Spleen (tissue), 11 donors: ENCODE measurements around the gene ZDHHC9. TPM values are rescaled to one million over a fixed set of nuclear protein-coding genes. Genes with fewer than 3 reads are reported as not detected.

Experiments
- DNase-seq: peaks from one replicate; pipeline ENCODE4 v3.0.0-alpha.2; 2020
- H3K27ac ChIP-seq, 8 donors: fragments of 200-600 bp; sonication (generic) in 7 of 8; 1 replicate in 4 of 8; 2 replicates in 4 of 8; pipeline versions ENCODE4 v1.5.0 to v1.8.0; 2016 to 2021; ENCODE audit warnings: inconsistent platforms in 4 of 8, mild to moderate bottlenecking in 4 of 8, moderate library complexity in 1 of 8
- H3K27me3 ChIP-seq, 7 donors: fragments of 200-600 bp; sonication (generic) in 6 of 7; replicated peaks in 1 of 7; 1 replicate in 4 of 7; 2 replicates in 3 of 7; pipeline versions ENCODE4 v1.5.0 to v1.8.0; 2016 to 2021; ENCODE audit warnings: inconsistent platforms in 3 of 7, mild to moderate bottlenecking in 1 of 7
- H3K36me3 ChIP-seq, 6 donors: fragments of 200-600 bp; sonication (generic) in 5 of 6; 1 replicate in 4 of 6; 2 replicates in 2 of 6; pipeline versions ENCODE4 v1.5.0 to v1.8.0; 2016 to 2021; ENCODE audit warnings: inconsistent platforms in 2 of 6
- H3K4me1 ChIP-seq, 6 donors: fragments of 200-600 bp; sonication (generic) in 5 of 6; 1 replicate in 3 of 6; 2 replicates in 3 of 6; pipeline versions ENCODE4 v1.5.0 to v1.8.0; 2016 to 2021; ENCODE audit warnings: inconsistent platforms in 3 of 6
- H3K4me3 ChIP-seq, 8 donors: fragments of 200-600 bp; sonication (generic) in 7 of 8; 1 replicate in 4 of 8; 2 replicates in 4 of 8; pipeline versions ENCODE4 v1.5.0 to v1.8.0; 2016 to 2021; ENCODE audit warnings: inconsistent platforms in 4 of 8, mild to moderate bottlenecking in 4 of 8, moderate library complexity in 2 of 8
- H3K9me3 ChIP-seq, 8 donors: fragments of 200-600 bp; sonication (generic) in 7 of 8; 1 replicate in 4 of 8; 2 replicates in 4 of 8; pipeline versions ENCODE4 v1.5.0 to v1.8.0; 2016 to 2021; ENCODE audit warnings: inconsistent platforms in 4 of 8
- CTCF ChIP-seq, 11 experiments: fragments of 200-600 bp in 7 of 11; fragments of 450-650 bp in 4 of 11; sonication (generic) in 4 of 11; IDR thresholded peaks in 8 of 11; conservative IDR thresholded peaks in 3 of 11; 1 replicate in 7 of 11; 2 replicates in 4 of 11; pipeline versions ENCODE4 v1.4.0 to v1.8.0; 2016 to 2021; ENCODE audit warnings: antibody characterized with exemption in 11 of 11, inconsistent platforms in 4 of 11, mild to moderate bottlenecking in 1 of 11
- POLR2A ChIP-seq, 3 donors: fragments of 450-650 bp; IDR thresholded peaks; one replicate each; pipeline ENCODE4 v1.5.1; 2017; ENCODE audit warnings: antibody characterized with exemption in 3 of 3, mild to moderate bottlenecking in 1 of 3
- POLR2AphosphoS5 ChIP-seq, 3 donors: sonication (generic); formaldehyde crosslinking; IDR thresholded peaks; one replicate each; pipeline ENCODE4 v1.5.1; 2017; ENCODE audit warnings: antibody characterized with exemption in 3 of 3
- WGBS, 5 donors: extraction: QIAGEN DNeasy Blood & Tissue Kit in 3 of 5; methylation state at CpG; one replicate each; pipeline versions ENCODE4 v1.1.5 to v1.1.7; 2013 to 2018; 5-methylcytosine and 5-hydroxymethylcytosine counted together
- intact Hi-C: fragments of 100-400 bp; cut with DNase I; formaldehyde crosslinking; loops from one replicate; pipeline ENCODE4 v1.15.0; 2023; ENCODE audit warnings: low total_unique reads
- polyA plus RNA-seq, 3 donors: library from polyadenylated mRNA; stranded (reverse); fragments of 200-250 nt; gene quantifications; one replicate each; pipeline ENCODE4 v1.2.1, GENCODE V29; 2013
- total RNA-seq, 7 donors: library from RNA; depleted of rRNA in 3 of 7; stranded (reverse); fragments of >200 nt in 3 of 7; fragmentation: NEBNext Ultra II Directional in 4 of 7; extraction: Animal tissue kit (Norgen Biotek cat#: 25700) in 4 of 7; gene quantifications; one replicate each; pipeline versions ENCODE4 v1.1.0 to v1.2.1, GENCODE V29; 2016 to 2021
- donor health status: healthy with polysubstance abuse.
- donor health status: DM: no; HTN: no; CAD: no; lungs with moderate emphysema.
- donor health status: DM: no; HTN: no; CAD: no.
- donor health status: Bipolar disorder and iron deficiency.
- donor health status: healthy.
- donor health status: DM: no; HTN: no; CAD: no.
- donor health status: DM: yes; HTN: yes; CAD: no.

ZDHHC9 gene
- total and polyA plus RNA-seq, 10 donors = 1.2 to 9.2 (median 5.2) TPM

- Histone ChIP-seq H3K9me3 (no peaks in the 10 kb centered on the region), H3K4me1 (peaks cover 6 to 62% (median 52%) of the 10 kb centered on the region in 6 donors), H3K27ac (peak overlapping the region in 7 of 8 donors; percentile 49 to 83 (median 70)), H3K27me3 (no peaks in the 10 kb centered on the region), H3K4me3 (peak overlapping the region in 1 of 8 donors; percentile 38), H3K36me3 (no peaks in the 10 kb centered on the region)
- DNase-seq = peak; percentile 77
- 36 to 63% (median 63%) methylated on average over 3 to 9 of the region's 9 CpGs for WGBS, 5 donors
- intact Hi-C loops = no loop called here
- TF ChIP-seq CTCF (IDR thresholded peaks at IDR 0.05 in 8 of 11, conservative IDR thresholded peaks at IDR 0.05 in 3 of 11) = no peak
- no peak for TF ChIP-seq POLR2A (IDR thresholded peaks at IDR 0.05)
- no peak for TF ChIP-seq POLR2AphosphoS5 (IDR thresholded peaks at IDR 0.05)
These were observed 83.5 kb downstream of the ZDHHC9 start for GRCh38 chrX:129760155-129760554.

GRCh38 chrX:129759576-129760061, 84.1 kb downstream of the ZDHHC9 start:
- peak overlapping the region; percentile 49 to 83 (median 70) for H3K27ac ChIP-seq
- peak overlapping the region in 1 of 8 donors; percentile 38 for H3K4me3 ChIP-seq
- H3K4me1 ChIP-seq = peaks cover 6 to 68% (median 52%) of the 10 kb centered on the region in 6 donors
- H3K27me3 ChIP-seq = no peaks in the 10 kb centered on the region
- WGBS, 5 donors = 6 to 47% (median 27%) methylated on average over 6 to 14 of the region's 14 CpGs
- DNase-seq = peak; percentile 85
- intact Hi-C loops = no loop called here
- no peak for TF ChIP-seq POLR2A (IDR thresholded peaks at IDR 0.05)
- TF ChIP-seq CTCF (IDR thresholded peaks at IDR 0.05 in 8 of 11, conservative IDR thresholded peaks at IDR 0.05 in 3 of 11) = peak in 4 of 11 experiments; percentile 15 to 35 (median 19)
- TF ChIP-seq POLR2AphosphoS5 (IDR thresholded peaks at IDR 0.05) = peak in 2 of 3 donors; percentile 42 to 74
- no peaks in the 10 kb centered on the region for H3K36me3 ChIP-seq
- no peaks in the 10 kb centered on the region for H3K9me3 ChIP-seq

GRCh38 chrX:129755779-129756650, 87.7 kb downstream of the ZDHHC9 start:
- no peaks in the 10 kb centered on the region for H3K36me3 ChIP-seq
- H3K4me3 ChIP-seq = no peak overlapping the region
- peak; percentile 79 for DNase-seq
- WGBS, 5 donors = 27 to 66% (median 56%) methylated on average over 8 to 18 of the region's 18 CpGs
- no peaks in the 10 kb centered on the region for H3K27me3 ChIP-seq
- intact Hi-C loops = no loop called here
- H3K9me3 ChIP-seq = no peaks in the 10 kb centered on the region
- peaks cover 6 to 70% (median 51%) of the 10 kb centered on the region in 6 donors for H3K4me1 ChIP-seq
- TF ChIP-seq POLR2AphosphoS5 (IDR thresholded peaks at IDR 0.05) (peak in 2 of 3 donors; percentile 13 to 56), POLR2A (IDR thresholded peaks at IDR 0.05) (no peak), CTCF (IDR thresholded peaks at IDR 0.05 in 8 of 11, conservative IDR thresholded peaks at IDR 0.05 in 3 of 11) (peak in 1 of 11 experiments; percentile 23)
- H3K27ac ChIP-seq = peak overlapping the region in 5 of 8 donors; percentile 27 to 70 (median 51)
